HG03469 (cell line): ENCODE results near the gene DDC.
"Not testable (repeated sequence)": the region's sequence is repeated elsewhere in the genome, so short reads cannot be mapped to it uniquely, and the experiment has no call there.

Experiments used
- ATAC-seq: cut with Tn5 transposase; IDR thresholded peaks from one replicate; pipeline ENCODE4 v1.9.1; 2021; ENCODE audit warnings: mild to moderate bottlenecking, moderate library complexity, moderate number of reproducible peaks; ENCODE audit not compliant: unreplicated experiment

The DDC gene

DNA sequence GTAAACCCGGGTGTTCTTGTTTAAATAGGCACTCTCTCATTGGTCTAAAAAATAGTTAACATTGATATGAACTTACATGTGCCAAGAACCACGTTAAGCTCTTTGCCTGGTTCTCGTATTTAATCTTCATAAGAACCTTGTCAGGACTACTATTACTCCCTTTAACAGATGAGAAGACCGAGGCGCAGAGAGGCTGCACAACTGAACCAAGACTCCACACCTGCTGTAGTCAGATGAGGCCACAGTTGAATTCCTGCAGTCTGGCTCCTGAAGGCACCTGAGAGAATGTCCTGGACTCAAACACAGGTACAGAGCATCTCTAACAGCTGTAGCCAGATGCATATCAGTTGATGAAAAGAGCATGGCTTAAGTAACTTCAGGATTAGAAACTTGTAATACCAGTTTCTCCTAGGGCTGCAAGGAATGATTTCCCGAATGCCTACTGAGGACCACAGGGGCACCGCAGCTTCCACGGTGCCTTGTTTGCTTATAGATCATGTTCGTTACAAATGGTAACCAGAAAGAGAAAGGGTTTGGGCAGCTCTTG, 9.5 kb downstream of the DDC start:
- no peak for ATAC-seq

DNA sequence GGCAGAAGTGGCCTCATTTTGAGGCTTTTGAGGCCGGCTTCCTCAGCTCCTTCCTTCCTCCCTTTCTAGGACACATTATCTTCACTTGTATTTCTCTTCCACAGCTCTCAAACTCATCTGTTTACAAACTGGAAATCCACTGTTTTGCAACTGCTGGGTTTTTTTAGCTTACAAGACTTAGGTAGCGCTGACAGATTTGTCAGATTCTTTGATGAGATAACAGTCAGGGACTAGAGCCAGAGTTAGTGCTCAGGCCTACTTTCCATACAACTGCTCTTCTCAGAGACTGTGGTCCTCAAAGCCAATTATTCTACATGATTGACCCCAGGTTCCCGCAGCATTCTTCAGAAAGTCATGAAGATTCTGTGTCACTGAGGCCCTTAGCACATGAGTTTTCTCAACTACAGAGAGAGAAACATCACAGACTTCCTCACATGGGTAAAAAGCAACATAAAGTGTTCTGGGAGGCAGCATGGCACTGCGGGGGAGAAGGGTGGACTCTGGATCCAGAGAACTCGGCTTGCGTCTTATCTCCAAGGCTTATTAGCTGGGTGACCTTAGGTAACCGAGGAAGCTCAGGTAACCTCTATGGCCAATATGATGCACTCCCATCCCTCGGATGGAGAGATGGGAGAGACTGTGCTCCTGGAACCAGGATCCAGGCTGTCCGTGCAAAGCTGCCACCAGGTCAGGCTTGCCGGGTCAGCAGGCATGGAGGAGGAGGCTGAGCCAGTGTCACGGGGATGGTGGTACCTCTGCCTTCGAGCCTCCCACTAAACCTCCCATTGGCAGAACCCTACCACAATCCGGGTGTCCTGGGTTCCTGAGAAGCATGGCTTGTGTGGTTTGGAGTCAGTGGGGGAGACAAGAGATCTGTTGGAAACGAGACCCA, 10.5 kb downstream of the DDC start:
- ATAC-seq: no peak

DNA sequence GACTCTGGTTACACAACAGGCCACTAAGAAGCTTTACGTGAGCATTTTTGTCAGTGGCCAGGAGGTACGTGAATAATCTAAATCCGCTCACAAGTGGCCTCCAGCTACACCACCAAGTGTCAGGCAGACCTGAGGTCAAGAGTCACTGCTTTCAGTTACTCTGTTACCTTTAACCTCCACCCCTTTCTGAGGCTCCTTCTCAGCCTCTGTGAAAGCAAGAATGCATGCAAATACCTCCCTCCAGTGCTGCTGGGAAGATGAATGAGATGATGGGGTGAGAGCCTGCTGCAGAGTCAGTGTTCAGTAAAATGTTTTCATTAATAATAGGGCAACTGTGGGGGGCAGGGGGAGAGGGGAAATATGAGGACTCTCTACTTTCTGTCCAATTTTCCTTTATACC, 11.2 kb downstream of the DDC start:
- ATAC-seq: no peak

DNA sequence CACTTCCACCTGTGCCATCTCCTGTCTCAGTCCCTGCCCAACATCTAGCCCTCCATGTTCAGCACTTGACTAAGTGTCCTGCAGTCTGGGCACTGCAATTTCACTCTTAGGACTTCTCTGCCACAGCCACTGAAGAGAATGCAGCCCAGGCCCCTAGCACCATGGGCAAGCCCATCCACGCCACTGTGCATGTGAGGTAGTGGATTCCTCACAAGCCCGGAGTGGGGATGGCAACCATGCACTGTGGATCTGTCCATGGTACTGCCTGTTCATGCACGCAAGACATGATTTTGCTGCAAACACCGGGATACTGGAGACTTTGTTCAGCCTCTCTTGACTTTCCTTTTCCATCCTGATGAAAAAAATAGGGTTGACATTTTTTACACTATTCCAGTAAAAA, 12.3 kb downstream of the DDC start:
- ATAC-seq: no peak

DNA sequence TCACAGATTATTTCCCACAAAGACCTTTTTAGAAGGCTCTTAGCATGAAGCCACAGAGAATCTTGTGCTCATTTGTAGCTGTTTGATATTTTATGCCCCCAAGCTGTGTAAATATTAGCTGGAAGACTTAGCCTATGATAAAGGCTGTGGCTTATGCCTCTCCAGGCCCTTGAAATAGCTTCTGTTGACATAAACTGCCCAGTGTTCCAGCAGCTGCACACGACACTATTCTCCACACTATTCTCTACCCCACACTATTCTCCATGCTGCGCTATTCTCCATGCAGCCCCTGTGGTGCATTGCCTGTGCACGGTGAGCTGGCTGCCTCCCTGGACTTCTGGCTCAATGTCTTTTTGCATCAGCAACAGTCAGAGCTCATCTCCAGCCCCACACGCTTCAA, 13.1 kb downstream of the DDC start:
- no peak for ATAC-seq

DNA sequence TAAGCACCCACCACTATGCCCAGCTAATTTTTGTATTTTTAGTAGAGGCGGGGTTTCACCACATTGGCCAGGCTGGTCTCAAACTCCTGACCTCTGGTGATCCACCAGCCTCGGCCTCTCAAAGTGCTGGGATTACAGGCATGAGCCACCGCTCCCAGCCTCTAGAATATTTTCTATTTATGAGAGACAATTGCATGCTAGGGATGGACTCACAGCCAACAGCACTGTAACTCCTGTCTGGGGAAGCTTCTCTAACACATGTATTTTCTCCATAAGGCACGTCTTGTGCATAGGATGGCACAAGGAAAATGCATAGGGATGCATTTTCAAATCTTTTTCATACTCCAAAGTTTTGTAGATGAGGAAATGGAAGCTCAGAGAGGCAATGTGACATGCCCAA, 19.6 kb downstream of the DDC start:
- ATAC-seq: not testable (repeated sequence)

DNA sequence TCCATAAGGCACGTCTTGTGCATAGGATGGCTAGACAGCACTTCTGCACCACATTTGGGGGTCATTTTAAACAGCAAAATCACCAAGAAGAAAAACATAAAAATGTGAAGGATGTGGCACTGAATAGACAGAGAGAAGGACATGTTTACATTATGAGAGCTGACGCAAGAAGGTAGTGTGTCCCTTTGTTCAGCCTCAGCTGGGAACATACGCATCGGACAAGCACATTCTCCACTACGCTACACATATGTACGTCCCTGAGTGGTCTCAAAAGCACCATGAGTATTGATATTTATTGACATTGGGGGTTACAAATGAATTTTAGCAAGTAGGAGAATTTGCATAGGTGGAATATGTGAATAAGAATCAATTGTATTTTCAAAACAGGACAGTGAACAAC, 20.2 kb downstream of the DDC start:
- no peak for ATAC-seq

DNA sequence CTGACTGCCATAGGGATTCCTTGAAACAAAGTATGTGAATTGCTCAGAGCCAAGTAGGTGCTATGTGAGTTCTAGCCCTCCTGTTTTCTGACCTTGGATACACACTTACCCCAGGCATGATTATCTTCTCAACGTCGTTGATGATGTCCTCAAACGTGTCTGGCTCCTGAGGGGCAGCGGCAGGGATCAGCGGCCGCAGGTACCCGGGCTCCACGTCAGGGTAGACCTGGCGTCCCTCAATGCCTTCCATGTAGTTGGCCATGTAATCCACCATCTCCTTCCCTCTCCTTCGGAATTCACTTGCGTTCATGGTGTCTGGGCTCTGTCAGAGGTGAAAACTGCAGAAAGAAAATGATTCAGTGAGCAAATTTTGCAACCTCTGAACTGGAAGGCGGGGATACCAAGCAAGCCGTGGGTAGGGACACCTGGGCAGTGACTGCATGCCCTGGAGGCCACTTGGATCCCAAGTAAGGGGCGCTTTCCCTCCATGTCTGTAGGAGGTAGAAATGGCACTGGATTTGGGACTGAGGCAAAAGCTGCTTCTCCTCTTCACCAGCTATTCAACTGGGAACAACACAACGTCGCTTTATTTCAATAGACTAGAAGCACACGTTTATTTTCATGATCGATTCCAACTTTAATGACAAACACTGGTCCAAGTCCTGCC, 21.3 kb downstream of the DDC start:
- no peak for ATAC-seq

DNA sequence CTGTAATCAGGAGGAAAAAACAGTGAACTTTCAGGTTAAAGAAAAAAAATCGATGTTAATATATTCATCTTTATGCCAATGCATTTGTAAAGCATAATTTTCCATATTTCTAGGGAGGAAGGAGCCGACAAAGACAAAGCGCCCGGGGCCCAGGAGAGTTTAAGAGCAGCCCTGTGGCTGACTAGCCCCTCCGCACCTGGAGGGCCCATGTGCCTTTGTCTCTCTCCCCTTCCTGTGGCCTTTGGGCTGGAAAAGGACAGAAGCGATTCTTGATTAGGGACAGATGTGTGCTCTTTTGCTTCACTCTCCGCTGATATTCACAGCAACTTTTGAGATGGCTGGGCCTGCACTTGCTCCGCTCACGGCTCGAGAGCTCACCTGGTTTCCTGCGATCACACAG, 23.1 kb downstream of the DDC start:
- ATAC-seq: no peak

DNA sequence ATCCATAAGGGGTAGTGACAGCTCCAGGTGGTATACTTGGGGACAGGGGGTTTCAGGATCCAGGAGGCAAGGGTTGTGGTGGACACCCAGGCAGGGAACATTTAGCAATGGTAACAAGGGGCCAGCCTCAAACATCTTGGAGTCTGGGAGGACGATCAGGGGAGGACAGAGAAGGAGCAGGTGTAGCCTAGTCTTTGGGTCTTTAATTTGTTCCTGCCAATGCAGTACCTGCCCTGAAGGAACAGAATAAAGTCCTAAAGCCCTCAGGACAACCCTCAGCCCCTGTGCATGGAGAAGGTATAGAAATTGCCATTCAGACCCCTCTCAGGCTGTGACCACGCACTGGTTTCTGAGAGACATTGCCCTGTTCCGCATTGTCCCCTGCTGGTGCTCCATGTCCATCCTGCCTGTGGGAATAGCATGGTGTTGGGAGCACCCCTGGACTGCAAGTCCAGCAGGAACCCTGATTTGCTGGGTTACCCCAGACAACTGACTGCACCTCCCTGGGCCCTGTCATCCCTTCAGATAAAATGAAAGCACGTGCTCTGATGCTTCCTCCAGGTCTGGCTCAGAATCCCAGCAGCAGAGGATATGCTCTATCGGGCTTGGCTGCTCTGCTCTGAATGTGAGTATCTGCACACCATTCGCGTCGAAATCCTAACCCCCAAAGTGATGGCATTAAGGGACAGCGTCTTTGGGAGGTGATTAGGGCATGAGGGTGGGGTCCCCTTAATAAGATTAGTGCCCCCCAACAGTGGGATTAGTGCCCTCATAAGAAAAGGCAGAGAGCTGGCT, 24.2 kb downstream of the DDC start:
- ATAC-seq: no peak

DNA sequence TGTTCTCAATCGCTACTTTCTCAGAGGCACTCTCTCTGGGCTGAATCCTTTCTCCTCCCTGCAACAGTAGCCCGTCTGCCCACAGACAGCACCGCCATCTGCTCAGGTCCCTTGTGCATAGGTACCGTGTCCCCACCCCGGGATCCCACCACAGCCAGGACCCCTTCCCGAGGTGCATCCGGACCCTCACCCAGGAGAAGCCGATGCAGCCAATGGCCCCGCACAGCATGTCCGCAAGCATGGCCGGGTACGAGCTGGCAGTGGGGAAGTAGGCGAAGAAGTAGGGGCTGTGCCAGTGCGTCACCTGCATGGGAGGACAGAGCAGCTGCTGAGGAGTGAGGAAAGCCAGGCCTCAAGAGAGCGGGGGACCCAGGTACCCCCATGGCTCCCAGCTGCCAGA, 25.5 kb downstream of the DDC start:
- no peak for ATAC-seq

DNA sequence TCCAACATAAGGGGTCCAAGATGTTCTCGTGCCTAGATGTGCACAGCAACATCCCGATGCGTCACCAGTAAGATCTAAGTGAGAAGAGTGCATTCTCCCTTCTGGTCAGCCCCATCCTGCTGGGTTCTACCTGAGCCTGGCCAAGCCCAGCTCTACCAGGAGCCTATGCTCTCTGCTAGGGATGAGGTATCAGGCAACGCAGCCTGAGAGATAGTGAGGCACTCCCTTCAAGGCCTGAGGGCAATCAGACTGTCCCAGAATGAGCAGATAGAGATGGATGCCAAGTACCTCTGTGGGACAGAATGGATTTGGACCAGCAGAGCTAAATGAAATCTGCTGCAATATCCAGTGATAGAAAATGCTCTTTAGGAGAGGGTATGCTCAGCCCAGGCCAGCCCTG, 26.7 kb downstream of the DDC start:
- no peak for ATAC-seq

DNA sequence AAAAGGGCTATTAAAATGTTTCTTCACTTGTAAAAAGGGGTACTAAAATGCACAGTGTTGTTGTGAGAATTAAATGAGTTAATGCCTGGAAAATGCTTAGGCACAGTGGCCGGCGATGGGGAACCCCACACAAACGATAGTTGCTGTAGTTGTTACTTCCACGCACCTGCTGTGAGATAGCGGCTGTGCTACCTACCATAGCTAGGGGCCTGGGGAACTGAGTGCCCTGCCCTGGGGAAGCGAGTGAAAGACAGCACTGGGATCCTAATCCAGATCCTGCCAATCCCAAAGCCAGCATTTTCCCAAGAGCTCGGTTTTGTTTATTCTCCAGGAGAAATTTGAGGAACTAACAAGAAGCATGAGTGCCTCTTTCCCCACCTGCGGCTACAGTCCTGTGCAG, 27.8 kb downstream of the DDC start:
- ATAC-seq: no peak

DNA sequence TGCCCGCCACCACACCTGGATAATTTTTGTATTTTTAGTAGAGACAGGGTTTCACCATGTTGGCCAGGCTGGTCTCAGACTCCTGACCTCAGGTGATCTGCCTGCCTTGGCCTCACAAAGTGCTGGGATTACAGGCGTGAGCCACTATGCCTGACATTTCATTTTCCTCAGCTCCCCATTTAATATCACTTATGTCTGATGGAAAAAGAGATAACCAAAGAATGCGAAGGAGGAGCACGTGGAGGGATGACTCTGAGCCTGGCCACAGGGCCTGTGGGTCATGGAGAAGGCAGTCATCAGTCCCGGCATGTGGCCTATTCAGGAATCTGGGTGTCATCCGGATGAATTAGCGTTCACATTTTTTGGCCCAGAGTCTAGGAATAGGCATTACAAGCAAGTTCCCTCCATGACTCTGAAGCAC, 29.9 kb downstream of the DDC start:
- ATAC-seq: not testable (repeated sequence)

DNA sequence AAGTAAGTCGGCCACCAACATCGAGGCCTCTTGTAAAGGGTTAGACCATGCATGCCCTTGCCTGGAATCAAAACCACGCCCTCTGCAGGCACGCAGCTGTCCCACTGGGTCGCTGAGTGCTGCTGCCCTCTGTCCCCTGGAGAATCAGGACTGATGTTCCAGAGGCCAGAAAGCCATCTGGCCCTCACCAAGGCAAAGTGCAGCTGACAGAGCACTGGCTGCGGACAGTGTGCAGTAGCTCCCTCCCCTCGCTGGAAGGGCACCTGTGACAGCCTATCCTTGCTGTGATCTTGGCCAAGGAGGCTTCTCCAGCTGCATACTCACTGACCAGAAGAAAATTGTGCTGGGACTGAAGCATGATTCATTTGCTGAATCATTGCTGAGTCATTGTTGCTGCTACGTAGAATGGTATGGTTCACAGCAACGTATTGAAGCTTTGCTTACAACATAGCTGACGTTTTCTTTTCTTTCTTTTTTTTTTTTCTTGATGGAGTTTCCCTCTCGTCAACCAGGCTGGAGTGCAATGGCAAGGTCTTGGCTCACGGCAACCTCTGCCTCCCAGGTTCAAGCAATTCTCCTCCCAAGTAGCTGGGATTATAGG, 30.4 kb downstream of the DDC start:
- ATAC-seq: no peak

DNA sequence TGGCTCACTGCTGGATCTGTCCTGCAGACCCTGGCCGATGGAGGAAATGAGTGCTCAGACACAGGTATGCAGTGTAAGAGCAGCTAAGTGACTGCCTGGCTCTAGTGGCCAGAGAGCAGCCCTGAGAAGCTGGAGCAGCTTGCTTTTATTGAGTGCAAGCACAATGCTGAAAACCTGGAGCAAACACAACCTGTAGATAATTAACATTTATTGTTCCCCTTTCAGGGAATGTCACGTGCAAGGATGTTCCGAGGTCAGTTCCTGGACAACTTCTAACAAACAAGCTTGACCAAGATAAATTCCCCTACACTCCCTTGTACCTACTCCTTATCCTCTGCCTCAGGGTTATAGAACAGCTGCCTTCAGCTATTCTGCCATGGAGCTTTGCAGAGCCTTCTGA, 31.3 kb downstream of the DDC start:
- ATAC-seq: no peak

DNA sequence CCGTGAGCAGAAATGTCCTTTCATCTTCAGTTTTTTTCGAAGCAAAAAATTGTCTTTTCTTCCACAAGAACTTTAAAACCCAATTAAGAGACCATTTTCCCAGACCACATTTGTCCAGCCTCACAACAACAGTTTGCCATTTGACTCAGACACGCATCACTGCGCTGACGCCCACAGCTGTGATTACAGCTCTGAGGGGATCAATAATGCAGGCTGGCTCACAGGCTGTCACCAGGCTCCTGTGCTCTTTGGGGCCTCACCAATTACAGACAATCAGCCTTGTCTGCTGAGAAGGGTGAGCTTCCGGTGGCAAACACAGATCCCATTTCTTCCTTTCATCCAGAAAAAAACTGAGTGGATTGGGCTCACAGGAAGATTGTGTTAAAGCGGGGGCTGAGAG, 33.3 kb downstream of the DDC start:
- ATAC-seq: no peak

DNA sequence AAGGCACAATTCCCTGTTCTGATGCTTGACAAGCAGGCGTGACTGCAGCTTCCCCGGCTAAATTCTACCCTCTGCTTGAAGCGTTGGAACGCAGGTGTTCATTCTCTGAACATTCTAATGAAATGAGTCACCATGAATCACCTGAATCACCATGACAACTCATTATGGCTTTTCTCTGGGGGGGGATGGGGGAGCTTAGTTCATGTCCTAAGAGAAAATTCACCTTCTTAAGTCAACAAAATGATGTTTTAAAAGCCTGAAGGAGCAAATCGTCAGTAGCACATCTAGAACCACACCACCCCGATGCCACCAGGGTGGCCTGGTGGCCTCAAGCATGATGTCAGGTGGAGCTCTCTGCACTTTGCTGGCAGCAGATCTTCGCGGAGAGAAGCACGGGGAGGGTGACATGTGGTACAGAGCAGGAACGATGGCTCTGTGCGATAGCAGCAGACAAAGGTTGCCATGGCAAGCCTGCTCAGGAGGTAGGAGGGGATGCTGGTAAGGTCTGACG, 33.7 kb downstream of the DDC start:
- ATAC-seq: no peak

DNA sequence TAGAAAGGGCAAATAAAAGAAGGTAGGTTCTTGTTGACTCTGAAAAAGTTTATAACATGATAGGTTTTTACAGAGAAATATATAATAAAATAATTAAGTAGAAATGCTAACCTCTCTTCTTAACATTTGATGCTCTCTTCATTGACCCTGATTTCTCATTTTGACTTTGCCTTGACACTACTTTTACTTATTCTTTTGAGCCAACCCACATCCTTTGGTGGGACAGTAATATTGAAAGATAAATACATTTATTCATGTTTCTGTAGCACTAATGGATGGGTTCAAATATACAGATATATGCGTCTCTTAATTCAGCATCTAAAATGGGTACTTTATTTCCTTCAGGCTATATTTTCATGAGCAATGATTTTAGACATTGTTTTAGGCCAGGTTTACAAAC, 34.4 kb downstream of the DDC start:
- no peak for ATAC-seq

DNA sequence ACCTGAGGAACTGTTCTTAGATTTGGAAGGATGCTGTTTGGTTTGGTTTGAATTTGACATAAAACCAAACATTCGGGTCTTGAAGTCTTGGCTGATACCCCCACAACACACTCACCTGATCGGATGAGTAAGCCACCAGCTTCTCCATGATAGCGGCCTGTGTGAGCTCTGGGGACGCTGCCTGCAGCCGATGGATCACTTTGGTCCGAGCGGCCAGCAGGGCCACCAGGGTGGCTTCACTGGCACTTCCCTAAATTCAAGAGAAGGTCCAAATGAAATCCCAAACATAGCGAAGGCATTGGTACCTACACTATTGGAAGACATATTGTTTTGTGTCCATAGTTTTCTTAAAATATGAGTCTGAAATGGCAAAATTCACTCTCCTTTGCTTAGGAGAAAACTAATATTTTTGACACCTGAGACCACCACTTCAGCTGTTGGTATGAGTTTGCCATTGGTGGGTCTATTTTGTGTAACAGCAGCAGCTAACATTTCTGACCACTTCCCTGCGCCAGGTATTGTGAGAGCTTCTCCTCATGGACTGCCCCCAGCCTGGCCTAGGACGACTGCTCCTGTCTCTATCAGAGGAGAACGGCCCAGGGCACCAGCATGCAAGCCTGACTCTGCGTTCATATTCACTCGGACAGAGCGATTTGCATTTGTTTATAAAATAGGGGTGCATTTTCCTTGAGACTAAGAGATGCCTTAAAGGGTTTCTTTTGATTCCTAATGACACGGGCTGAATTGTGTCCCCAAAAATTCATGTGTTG, 35.9 kb downstream of the DDC start:
- ATAC-seq: no peak
